VCaP (cell line): Measurements from ENCODE around the gene TNNI3K.

Source experiments
- H3K27ac ChIP-seq: fragments of 450-650 bp; 2 replicates; pipeline ENCODE4 v1.5.1; 2017
- CTCF ChIP-seq: fragments of 450-650 bp; conservative IDR thresholded peaks from 2 replicates; pipeline ENCODE4 v1.5.1; 2017; ENCODE audit warnings: mild to moderate bottlenecking, moderate library complexity

TNNI3K gene

GRCh38 chr1:74205266-74205665, 29.9 kb upstream of the TNNI3K start:
- TF ChIP-seq CTCF, result no peak
- no peak overlapping the region for H3K27ac ChIP-seq

GRCh38 chr1:74215229-74215628, 20.0 kb upstream of the TNNI3K start:
- TF ChIP-seq CTCF, result no peak
- no peak overlapping the region for H3K27ac ChIP-seq

- no peak for TF ChIP-seq CTCF
- no peak overlapping the region for H3K27ac ChIP-seq
Observed at GRCh38 chr1:74222701-74223100, 12.5 kb upstream of the TNNI3K start.

DNA sequence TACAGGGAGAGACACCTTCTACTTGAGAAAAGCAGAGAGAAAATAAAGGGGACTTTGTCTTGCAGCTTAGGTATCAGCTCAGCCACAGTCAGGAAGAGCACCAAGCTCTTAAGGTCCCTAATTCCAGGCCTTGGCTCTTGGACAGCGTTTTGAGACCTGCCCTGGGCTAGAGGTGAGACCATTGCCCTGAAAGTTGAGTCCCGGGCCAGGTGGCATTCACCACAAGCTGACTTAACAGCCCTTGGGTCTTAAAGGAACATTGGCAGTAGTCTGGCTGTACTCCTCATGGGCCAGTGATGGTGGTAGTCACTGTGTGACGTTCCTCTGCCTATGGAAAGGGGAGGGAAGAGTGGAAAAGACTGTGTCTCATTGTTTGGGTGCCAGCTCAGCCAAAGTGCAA, 11.7 kb upstream of the TNNI3K start:
- no peak overlapping the region for H3K27ac ChIP-seq

GRCh38 chr1:74236440-74236839, 1.3 kb downstream of the TNNI3K start:
- no peak for TF ChIP-seq CTCF

More for the DNA sequence above, 11.7 kb upstream of the TNNI3K start:
- TF ChIP-seq CTCF, result no peak

GRCh38 chr1:74237035-74237434, 1.8 kb downstream of the TNNI3K start:
- no peak for TF ChIP-seq CTCF
- no peak overlapping the region for H3K27ac ChIP-seq

More at GRCh38 chr1:74236440-74236839, 1.3 kb downstream of the TNNI3K start:
- H3K27ac ChIP-seq, result no peak overlapping the region

DNA sequence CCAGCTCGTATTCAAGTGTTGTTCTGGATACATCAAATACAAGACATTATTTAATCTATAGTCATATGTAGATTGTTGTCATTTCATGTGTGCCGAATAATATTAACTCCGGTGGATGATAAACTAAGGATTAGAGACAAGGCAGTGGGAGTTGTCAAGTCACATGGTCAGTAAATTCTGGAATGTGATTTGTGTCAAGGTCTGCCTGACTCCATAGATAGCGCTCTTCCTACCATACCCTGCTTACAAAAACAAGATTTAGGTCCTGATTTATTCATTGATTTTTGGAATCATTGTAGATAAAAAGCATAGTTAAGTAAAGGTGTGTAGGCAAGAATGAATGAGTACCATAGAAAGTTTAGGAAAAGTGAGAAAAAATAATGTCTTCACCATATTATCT, 2.6 kb downstream of the TNNI3K start:
- no peak overlapping the region for H3K27ac ChIP-seq
- no peak for TF ChIP-seq CTCF
